SK-N-SH (cell line): ENCODE results near the gene DOCK4. TPM values are rescaled to one million over a fixed set of nuclear protein-coding genes. Genes with fewer than 3 reads are reported as not detected.

Experiments
- CTCF ChIA-PET: fragments of 300-600, 350-600 bp; formaldehyde crosslinking; extraction: SDS; loops from one replicate; lab custom pipeline; 2021; lab: Yijun Ruan, JAX
- POLR2A ChIA-PET: fragments of 350-600 bp; sonication (Branson Sonifier 250); formaldehyde crosslinking; extraction: SDS; loops from one replicate; lab custom pipeline; 2020; ENCODE audit warnings: antibody characterized with exemption, inconsistent platforms; lab: Yijun Ruan, JAX
- DNase-seq: peaks from one replicate; pipeline ENCODE4 v3.0.0; 2012
- H2AFZ ChIP-seq: fragments of 200-600 bp; sonication (generic); 2 replicates; pipeline ENCODE4 v1.8.1; 2016; ENCODE audit warnings: antibody characterized with exemption, mild to moderate bottlenecking, low read depth
- H3F3A ChIP-seq: fragments of 200-600 bp; sonication (generic); replicated peaks from 2 replicates; pipeline ENCODE3; 2016; ENCODE audit warnings: antibody characterized with exemption, mild to moderate bottlenecking; ENCODE audit not compliant: insufficient read depth
- H3K27ac ChIP-seq, 2 experiments: fragments of 200-500 bp in 1 of 2; fragments of 200-600 bp in 1 of 2; sonication (Bioruptor generic) in 1 of 2; sonication (generic), shearing (Covaris generic) in 1 of 2; 2 replicates each; pipeline versions ENCODE4 v1.5.1 to v1.6.1; 2014 to 2016; ENCODE audit warnings: low read depth in 2 of 2, inconsistent platforms in 1 of 2, low read length in 1 of 2, mild to moderate bottlenecking in 1 of 2, mixed read lengths in 1 of 2
- H3K27me3 ChIP-seq: fragments of 200-600 bp; sonication (generic), shearing (Covaris generic); 2 replicates; pipeline ENCODE4 v1.6.1; 2016; ENCODE audit warnings: mixed run types; ENCODE audit not compliant: insufficient read depth
- H3K36me3 ChIP-seq, 2 experiments: fragments of 200-500 bp in 1 of 2; fragments of 200-600 bp in 1 of 2; sonication (Bioruptor generic) in 1 of 2; sonication (generic) in 1 of 2; replicated peaks in 1 of 2; 2 replicates each; pipeline versions ENCODE3 to v1.5.1; 2014 to 2016; ENCODE audit warnings: low read length in 1 of 2, mild to moderate bottlenecking in 1 of 2; ENCODE audit not compliant: insufficient read depth in 2 of 2, control insufficient read depth in 1 of 2
- H3K4me1 ChIP-seq, 2 experiments: fragments of 200-500 bp in 1 of 2; fragments of 200-600 bp in 1 of 2; sonication (Bioruptor generic) in 1 of 2; sonication (generic), shearing (Covaris generic) in 1 of 2; 2 replicates each; pipeline versions ENCODE4 v1.5.1 to v1.6.1; 2014 to 2016; ENCODE audit warnings: low read depth in 1 of 2, low read length in 1 of 2, mixed run types in 1 of 2; ENCODE audit not compliant: insufficient read depth in 2 of 2, control insufficient read depth in 1 of 2
- H3K4me2 ChIP-seq: fragments of 200-600 bp; sonication (generic), shearing (Covaris generic); 2 replicates; pipeline ENCODE4 v1.6.1; 2017; ENCODE audit warnings: mixed run types
- H3K4me3 ChIP-seq, 2 experiments: fragments of 200-500 bp in 1 of 2; fragments of 200-600 bp in 1 of 2; sonication (Bioruptor generic) in 1 of 2; sonication (generic), shearing (Covaris generic) in 1 of 2; 2 replicates each; pipeline versions ENCODE4 v1.5.1 to v1.8.1; 2014 to 2016; ENCODE audit warnings: low read depth in 2 of 2, inconsistent platforms in 1 of 2, low read length in 1 of 2, mild to moderate bottlenecking in 1 of 2, mixed read lengths in 1 of 2, moderate library complexity in 1 of 2
- H3K79me2 ChIP-seq: fragments of 200-600 bp; sonication (generic); 2 replicates; pipeline ENCODE4 v1.8.1; 2017; ENCODE audit warnings: mild to moderate bottlenecking; ENCODE audit not compliant: insufficient read depth
- H3K9ac ChIP-seq: fragments of 200-600 bp; sonication (generic); 2 replicates; pipeline ENCODE4 v1.6.1; 2017; ENCODE audit warnings: mixed run types
- H3K9me2 ChIP-seq: fragments of 200-600 bp; sonication (generic); 2 replicates; pipeline ENCODE4 v1.6.1; 2017; ENCODE audit warnings: mixed run types
- H3K9me3 ChIP-seq: fragments of 200-600 bp; sonication (generic); 2 replicates; pipeline ENCODE4 v1.6.1; 2017; ENCODE audit warnings: mixed run types, mild to moderate bottlenecking, moderate library complexity
- H4K20me1 ChIP-seq: fragments of 200-600 bp; sonication (generic); 2 replicates; pipeline ENCODE4 v1.6.1; 2017; ENCODE audit warnings: mild to moderate bottlenecking, mixed run types; ENCODE audit not compliant: insufficient read depth
- CHD2 ChIP-seq: fragments of 150-350 bp; IDR thresholded peaks from 2 replicates; pipeline ENCODE4 v1.6.1; 2018; ENCODE audit warnings: low read length; ENCODE audit not compliant: partially characterized antibody
- CTCF ChIP-seq: fragments of 200-600 bp; sonication (generic); IDR thresholded peaks from 2 replicates; pipeline ENCODE4 v1.6.1; 2017; ENCODE audit warnings: antibody characterized with exemption, mild to moderate bottlenecking, moderate library complexity
- EZH2phosphoT487 ChIP-seq: fragments of 200-600 bp; sonication (generic); IDR thresholded peaks from 2 replicates; pipeline ENCODE4 v1.6.1; 2017; ENCODE audit warnings: low read depth, mixed run types, mild to moderate bottlenecking, antibody characterized with exemption, moderate library complexity, borderline replicate concordance
- GATA2 ChIP-seq: sonication (generic); formaldehyde crosslinking; IDR thresholded peaks from 2 replicates; pipeline ENCODE4 v1.5.0; 2020; ENCODE audit warnings: mild to moderate bottlenecking, missing genetic modification reagents
- MAX ChIP-seq: IDR thresholded peaks from 2 replicates; pipeline ENCODE4 v1.4.0; 2012; ENCODE audit warnings: low read depth
- MEF2A ChIP-seq: IDR thresholded peaks from 2 replicates; pipeline ENCODE4 v1.4.0; 2012; ENCODE audit warnings: low read depth, borderline replicate concordance
- NRF1 ChIP-seq: IDR thresholded peaks from 2 replicates; pipeline ENCODE4 v1.6.1; 2012; ENCODE audit warnings: low read depth, mild to moderate bottlenecking, low read length
- RAD21 ChIP-seq: IDR thresholded peaks from 2 replicates; pipeline ENCODE4 v1.6.1; 2012; ENCODE audit warnings: mild to moderate bottlenecking, low read length
- RCOR1 ChIP-seq: fragments of 150-350 bp; IDR thresholded peaks from 2 replicates; pipeline ENCODE4 v1.6.1; 2017; ENCODE audit warnings: antibody characterized with exemption, low read length
- REST ChIP-seq: IDR thresholded peaks from 2 replicates; pipeline ENCODE4 v1.6.1; 2012; ENCODE audit warnings: mild to moderate bottlenecking, low read depth, low read length, moderate library complexity
- RXRA ChIP-seq: IDR thresholded peaks from 2 replicates; pipeline ENCODE4 v1.4.0; 2012; ENCODE audit warnings: low read depth, mild to moderate bottlenecking, borderline replicate concordance
- SMC3 ChIP-seq: IDR thresholded peaks from 2 replicates; pipeline ENCODE4 v1.6.1; 2012; ENCODE audit warnings: low read depth, low read length, improper control_type of control experiment
- TEAD4 ChIP-seq: IDR thresholded peaks from 2 replicates; pipeline ENCODE4 v1.4.0; 2012; ENCODE audit warnings: mild to moderate bottlenecking, borderline replicate concordance; ENCODE audit not compliant: insufficient read depth
- YY1 ChIP-seq: IDR thresholded peaks from 2 replicates; pipeline ENCODE4 v1.4.0; 2012; ENCODE audit warnings: low read depth, mild to moderate bottlenecking
- WGBS: methylation state at CpG from one replicate; pipeline ENCODE4 v1.1.6; 2017; ENCODE audit warnings: low lambda C conversion rate; 5-methylcytosine and 5-hydroxymethylcytosine counted together
- polyA plus RNA-seq, 3 experiments: library from polyadenylated mRNA; depleted of rRNA; stranded (reverse); fragments of >200 nt; gene quantifications; 2 replicates each; pipeline ENCODE4 v1.2.3, GENCODE V29; 2012

Gene DOCK4
- polyA plus RNA-seq, 1 of the 3 experiments (the other 2 are of a cell fraction) = 8.5 TPM

GRCh38 chr7:112079673-112080072 lies 126.5 kb downstream of the DOCK4 start:
- no peak for DNase-seq
- Histone ChIP-seq H3K9me3 (no peaks in the 10 kb centered on the region; the same call in 1 of the 2 replicates), H3K9me2 (no peaks in the 10 kb centered on the region), H3K27me3 (no peaks in the 10 kb centered on the region), H2AFZ (no peak overlapping the region), H3K4me3 (no peak overlapping the region), H4K20me1 (no peaks in the 10 kb centered on the region), H3K4me2 (no peak overlapping the region; the same call in 1 of the 2 replicates), H3K4me1 (peaks cover 17 to 18% of the 10 kb centered on the region in 2 experiments; a peak in 3 of 4 replicates), H3K27ac (peak overlapping the region in 1 of 2 experiments; percentile 73; a peak in 3 of 4 replicates), H3K36me3 (no peaks in the 10 kb centered on the region), H3K9ac (no peak overlapping the region), H3K79me2 (0 out of 2 replicates have a peak, but pooled peaks cover 3% of the 10 kb centered on the region), H3F3A (peaks cover 11% of the 10 kb centered on the region)
- ChIA-PET CTCF (interaction anchor here (0.8 to 3.1 kb wide), 12 partner anchors 11 to 417 kb away, joined by 3 to 11 read pairs (median 3); partner anchors contain the start of genes DOCK4 and ZNF277), POLR2A (no interaction called here)
- TF ChIP-seq RCOR1 (no peak), SMC3 (peak; percentile 26; the same call in 1 of the 2 replicates), RAD21 (peak; percentile 40; the same call in 1 of the 2 replicates), NRF1 (no peak), GATA2 (no peak), CTCF (peak; percentile 55), REST (no peak)

DNA sequence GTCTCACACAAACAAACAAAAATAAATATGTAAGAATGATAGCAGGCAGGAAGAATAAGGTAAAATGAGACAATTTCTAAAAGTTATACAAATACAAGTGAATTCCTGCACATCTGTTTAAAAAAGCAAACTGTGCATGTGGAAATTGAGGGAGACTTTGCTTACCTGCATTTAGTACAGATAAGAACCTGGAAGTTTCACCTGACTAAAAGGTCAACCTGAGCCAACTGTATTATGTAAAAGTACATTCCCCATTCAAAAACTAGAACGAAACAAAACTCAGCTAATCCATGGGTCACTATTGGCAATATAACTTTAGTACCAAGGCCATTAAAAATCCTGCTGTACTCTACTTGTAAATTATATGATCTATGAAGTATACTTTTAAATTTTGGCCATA lies 127.1 kb downstream of the DOCK4 start:
- H3K9me3 ChIP-seq = no peaks in the 10 kb centered on the region; the same call in 1 of the 2 replicates
- POLR2A ChIA-PET = no interaction called here
- H3K79me2 ChIP-seq = 0 out of 2 replicates have a peak, but pooled peaks cover 3% of the 10 kb centered on the region
- H3K9me2 ChIP-seq = no peaks in the 10 kb centered on the region
- no peak overlapping the region for H3K9ac ChIP-seq
- H3F3A ChIP-seq = peaks cover 11% of the 10 kb centered on the region
- H2AFZ ChIP-seq = no peak overlapping the region
- H3K4me2 ChIP-seq = no peak overlapping the region
- WGBS = 94% methylated on average over 1 of the region's 1 CpG
- no peaks in the 10 kb centered on the region for H3K27me3 ChIP-seq
- peak overlapping the region in 1 of 2 experiments; percentile 73; a peak in 2 of 4 replicates for H3K27ac ChIP-seq
- CTCF ChIA-PET = interaction anchor here (0.8 to 3.1 kb wide), 11 partner anchors 10 to 331 kb away, joined by 3 to 11 read pairs (median 3); partner anchors contain the start of genes DOCK4 and ZNF277
- H4K20me1 ChIP-seq = no peaks in the 10 kb centered on the region
- H3K4me3 ChIP-seq = no peak overlapping the region
- DNase-seq = no peak
- no peaks in the 10 kb centered on the region for H3K36me3 ChIP-seq
- peaks cover 17 to 18% of the 10 kb centered on the region in 2 experiments; a peak in 3 of 4 replicates for H3K4me1 ChIP-seq
- TF ChIP-seq CHD2 (no peak), RXRA (no peak), EZH2phosphoT487 (no peak), SMC3 (no peak), YY1 (no peak), TEAD4 (no peak), CTCF (no peak), REST (no peak), MAX (no peak), MEF2A (no peak)
